Activated naive CD4-positive, alpha-beta T cell treated with anti-CD3 and anti-CD28 coated beads, Interleukin-2, amount 10 ng/mL, durations not matched to agents 7 days and 5 days (primary cell): ENCODE results near the gene ARID1B.
A peak's percentile ranks its signal among the peaks of the same experiment; 100 is the strongest.

Experiments used
- CTCF ChIA-PET: fragments of 350-600 bp; sonication (Branson Sonifier 250); formaldehyde crosslinking; loops from one replicate; lab custom pipeline; 2021; ENCODE audit warnings: antibody characterized with exemption; lab: Charles Lee
- DNase-seq: peaks from one replicate; pipeline ENCODE4 v3.0.0-alpha.2; 2020
- H3K27ac Mint-ChIP-seq: one replicate; pipeline ENCODE4 v1.8.0; 2021; ENCODE audit warnings: mild to moderate bottlenecking, moderate library complexity, mixed read lengths
- H3K27me3 Mint-ChIP-seq: one replicate; pipeline ENCODE4 v1.8.0; 2021; ENCODE audit warnings: mild to moderate bottlenecking, mixed read lengths
- H3K36me3 Mint-ChIP-seq: one replicate; pipeline ENCODE4 v1.8.0; 2021; ENCODE audit warnings: mixed read lengths
- H3K4me1 Mint-ChIP-seq: one replicate; pipeline ENCODE4 v1.8.0; 2021; ENCODE audit warnings: mixed read lengths
- H3K4me3 Mint-ChIP-seq: one replicate; pipeline ENCODE4 v1.8.0; 2021; ENCODE audit warnings: mild to moderate bottlenecking, moderate library complexity, mixed read lengths
- H3K9me3 Mint-ChIP-seq: one replicate; pipeline ENCODE4 v1.8.0; 2021; ENCODE audit warnings: mixed read lengths

The ARID1B gene

GRCh38 chr6:156924246-156924645 is 147.1 kb downstream of the ARID1B start:
- peaks cover 20% of the 10 kb centered on the region for H3K4me1 Mint-ChIP-seq
- H3K27ac Mint-ChIP-seq = no peak overlapping the region
- no peaks in the 10 kb centered on the region for H3K9me3 Mint-ChIP-seq
- no peak overlapping the region for H3K4me3 Mint-ChIP-seq
- peaks cover 19% of the 10 kb centered on the region for H3K36me3 Mint-ChIP-seq
- DNase-seq = no peak
- H3K27me3 Mint-ChIP-seq = no peaks in the 10 kb centered on the region
- CTCF ChIA-PET = interaction anchor here (1.3 kb wide), 1 partner anchor 9 kb away, joined by 4 read pairs; no protein-coding TSS in a partner anchor

GRCh38 chr6:156925026-156925425 is 147.8 kb downstream of the ARID1B start:
- DNase-seq = no peak
- Mint-ChIP-seq H3K36me3 (peaks cover 21% of the 10 kb centered on the region), H3K9me3 (no peaks in the 10 kb centered on the region), H3K4me1 (peaks cover 17% of the 10 kb centered on the region), H3K27ac (no peak overlapping the region), H3K4me3 (no peak overlapping the region), H3K27me3 (no peaks in the 10 kb centered on the region)
- CTCF ChIA-PET = interaction anchor here (1.3 kb wide), 1 partner anchor 8 kb away, joined by 4 read pairs; no protein-coding TSS in a partner anchor

DNA sequence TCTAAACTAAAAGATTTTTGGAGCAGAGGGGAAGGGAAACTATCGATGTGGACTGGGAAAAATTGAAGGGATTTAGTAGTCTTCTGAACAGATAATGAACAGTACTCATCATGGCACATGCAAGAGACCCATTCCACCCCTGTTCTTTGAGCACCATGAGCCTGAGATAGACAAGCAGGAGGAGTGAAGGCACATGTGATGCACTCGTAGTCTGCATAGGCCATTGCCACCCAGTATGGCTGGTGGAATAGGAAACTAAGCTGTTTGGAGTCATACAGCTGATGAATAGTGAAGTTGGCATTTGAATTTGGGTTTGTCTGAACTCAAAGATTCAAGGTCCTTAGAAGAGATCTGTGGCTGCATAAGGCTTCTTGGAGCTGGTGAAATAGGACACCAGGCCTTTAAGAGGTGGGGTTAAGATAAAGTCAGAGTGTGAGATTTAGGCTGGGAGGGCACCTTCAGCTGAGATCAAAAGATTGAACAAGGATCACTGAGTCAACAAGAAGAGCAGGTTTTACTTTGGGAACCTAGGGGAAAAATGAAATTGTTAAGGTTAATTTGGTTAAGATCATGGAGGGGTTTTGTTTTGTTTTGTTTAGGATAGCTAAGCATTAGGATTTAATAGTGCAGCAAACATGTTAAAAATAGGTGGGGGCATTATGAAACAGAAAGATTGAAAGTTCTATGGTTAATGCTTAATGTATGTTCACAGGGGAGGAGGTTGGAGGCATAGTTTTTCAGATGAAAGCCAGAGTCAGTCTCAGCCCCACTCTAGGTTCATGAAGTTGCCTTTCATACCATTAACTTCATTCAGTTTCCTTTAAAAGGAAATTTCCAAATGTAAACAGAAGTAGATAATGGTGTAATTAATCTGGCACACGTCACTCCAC is 148.8 kb downstream of the ARID1B start:
- H3K27me3 Mint-ChIP-seq = no peaks in the 10 kb centered on the region
- CTCF ChIA-PET = no interaction called here
- no peaks in the 10 kb centered on the region for H3K9me3 Mint-ChIP-seq
- DNase-seq = no peak
- no peak overlapping the region for H3K4me3 Mint-ChIP-seq
- peaks cover 11% of the 10 kb centered on the region for H3K4me1 Mint-ChIP-seq
- H3K27ac Mint-ChIP-seq = peak overlapping the region; percentile 6
- H3K36me3 Mint-ChIP-seq = peaks cover 20% of the 10 kb centered on the region

GRCh38 chr6:156928126-156928525 is 150.9 kb downstream of the ARID1B start:
- H3K27ac Mint-ChIP-seq = no peak overlapping the region
- no peak overlapping the region for H3K4me3 Mint-ChIP-seq
- no peaks in the 10 kb centered on the region for H3K27me3 Mint-ChIP-seq
- peaks cover 11% of the 10 kb centered on the region for H3K4me1 Mint-ChIP-seq
- CTCF ChIA-PET = interaction anchor here (1.0 kb wide), 1 partner anchor 14 kb away, joined by 4 read pairs; no protein-coding TSS in a partner anchor
- no peak for DNase-seq
- H3K36me3 Mint-ChIP-seq = peaks cover 14% of the 10 kb centered on the region
- no peaks in the 10 kb centered on the region for H3K9me3 Mint-ChIP-seq

DNA sequence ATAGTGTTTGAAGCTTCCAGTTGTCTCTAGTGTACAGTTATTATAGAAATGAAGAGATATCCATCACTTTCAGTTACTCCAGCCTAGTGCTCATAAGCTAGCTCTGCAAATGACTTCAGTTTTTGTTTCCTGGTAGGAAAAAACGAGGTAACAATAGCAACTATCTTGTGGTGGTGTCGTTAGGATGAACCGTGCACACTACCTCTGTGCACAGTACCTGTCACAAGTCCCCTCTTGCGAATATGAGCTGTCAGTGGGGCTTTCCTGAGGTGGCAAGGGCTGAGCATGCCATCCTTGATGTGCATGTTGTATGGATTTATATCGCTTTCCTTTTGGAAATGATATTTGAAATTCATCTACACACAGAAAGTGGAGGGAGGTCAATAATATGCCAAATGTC is 151.8 kb downstream of the ARID1B start:
- Mint-ChIP-seq H3K27me3 (no peaks in the 10 kb centered on the region), H3K9me3 (no peaks in the 10 kb centered on the region), H3K4me3 (no peak overlapping the region), H3K27ac (no peak overlapping the region), H3K4me1 (peaks cover 11% of the 10 kb centered on the region), H3K36me3 (peaks cover 14% of the 10 kb centered on the region)
- no peak for DNase-seq
- CTCF ChIA-PET = interaction anchor here (1.0 kb wide), 1 partner anchor 14 kb away, joined by 4 read pairs; no protein-coding TSS in a partner anchor

GRCh38 chr6:156931283-156931682 is 154.1 kb downstream of the ARID1B start:
- H3K36me3 Mint-ChIP-seq = peaks cover 20% of the 10 kb centered on the region
- H3K4me1 Mint-ChIP-seq = peaks cover 4% of the 10 kb centered on the region
- no peaks in the 10 kb centered on the region for H3K9me3 Mint-ChIP-seq
- no peak overlapping the region for H3K27ac Mint-ChIP-seq
- no peak overlapping the region for H3K4me3 Mint-ChIP-seq
- CTCF ChIA-PET = no interaction called here
- DNase-seq = no peak
- no peaks in the 10 kb centered on the region for H3K27me3 Mint-ChIP-seq

DNA sequence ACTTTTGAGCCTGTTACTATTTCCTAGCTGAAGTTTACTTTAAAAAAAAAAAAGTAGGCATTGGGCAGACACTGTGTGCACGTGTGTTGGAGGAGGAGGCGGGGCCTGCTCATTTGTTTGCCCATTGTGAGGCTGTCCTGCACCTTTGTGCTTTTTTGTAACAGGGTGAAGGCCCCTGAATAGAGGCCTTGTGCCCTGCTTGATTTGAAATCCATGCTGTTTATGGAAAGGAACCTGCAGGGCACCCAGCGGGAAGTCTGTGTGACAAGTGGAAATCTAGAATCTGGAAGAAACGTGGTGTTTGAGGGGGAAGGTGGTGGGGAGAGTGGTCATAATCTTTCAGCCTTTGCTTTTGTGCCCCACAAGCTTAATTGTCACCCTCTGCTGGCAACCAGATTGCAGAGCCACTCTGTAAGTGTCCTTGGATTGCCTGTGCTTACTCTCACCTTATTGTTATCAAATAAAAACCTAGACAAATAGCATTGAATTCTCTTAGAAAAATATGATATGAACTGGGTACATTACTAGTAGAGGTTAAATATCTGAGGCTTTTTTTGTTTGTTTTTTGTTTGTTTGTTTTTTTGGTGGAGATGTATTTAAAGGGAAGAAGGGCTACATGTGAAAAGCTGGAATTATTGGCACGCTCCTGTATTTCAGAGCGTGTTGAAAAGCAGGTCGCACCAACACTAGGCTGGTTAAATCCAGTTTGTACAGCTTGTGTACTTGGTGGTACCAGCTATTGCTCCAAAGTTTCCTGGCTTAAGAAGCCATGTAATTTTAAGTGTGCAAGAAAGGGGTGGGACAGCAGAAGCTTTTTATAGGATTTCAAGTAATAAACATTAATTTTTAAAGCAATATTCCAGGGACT is 156.3 kb downstream of the ARID1B start:
- Mint-ChIP-seq H3K27ac (no peak overlapping the region), H3K27me3 (no peaks in the 10 kb centered on the region), H3K9me3 (no peaks in the 10 kb centered on the region), H3K4me1 (no peaks in the 10 kb centered on the region), H3K4me3 (no peak overlapping the region), H3K36me3 (peaks cover 18% of the 10 kb centered on the region)
- CTCF ChIA-PET = interaction anchor here (1.1 to 1.6 kb wide), 3 partner anchors 9 to 13 kb away, joined by 3 to 4 read pairs (median 3); no protein-coding TSS in a partner anchor
- DNase-seq = no peak

DNA sequence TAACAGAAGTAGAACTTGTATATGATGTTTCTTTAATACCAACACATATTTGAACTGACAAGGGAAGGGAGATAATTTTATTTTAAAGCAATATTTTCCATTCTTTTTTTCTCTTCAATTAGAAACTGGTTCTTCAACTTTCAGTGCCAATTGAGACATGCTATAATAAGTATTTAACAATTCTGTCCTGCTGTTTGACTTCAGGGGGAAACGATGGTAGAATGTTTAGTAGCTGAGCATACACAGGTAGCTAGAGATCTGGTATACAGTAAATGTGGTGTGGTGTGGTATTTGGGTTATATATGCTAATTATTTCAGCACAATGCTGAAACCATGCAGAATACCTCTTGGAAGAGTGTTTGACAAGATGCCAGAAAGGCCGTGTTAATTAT is 156.9 kb downstream of the ARID1B start:
- DNase-seq = no peak
- no peaks in the 10 kb centered on the region for H3K27me3 Mint-ChIP-seq
- H3K27ac Mint-ChIP-seq = no peak overlapping the region
- CTCF ChIA-PET = interaction anchor here (1.2 to 1.6 kb wide), 2 partner anchors 9 kb away, joined by 3 to 4 read pairs; no protein-coding TSS in a partner anchor
- no peak overlapping the region for H3K4me3 Mint-ChIP-seq
- peaks cover 15% of the 10 kb centered on the region for H3K36me3 Mint-ChIP-seq
- no peaks in the 10 kb centered on the region for H3K9me3 Mint-ChIP-seq
- no peaks in the 10 kb centered on the region for H3K4me1 Mint-ChIP-seq

- no peaks in the 10 kb centered on the region for H3K4me1 Mint-ChIP-seq
Measured at GRCh38 chr6:156935000-156935399, 157.8 kb downstream of the ARID1B start.

DNA sequence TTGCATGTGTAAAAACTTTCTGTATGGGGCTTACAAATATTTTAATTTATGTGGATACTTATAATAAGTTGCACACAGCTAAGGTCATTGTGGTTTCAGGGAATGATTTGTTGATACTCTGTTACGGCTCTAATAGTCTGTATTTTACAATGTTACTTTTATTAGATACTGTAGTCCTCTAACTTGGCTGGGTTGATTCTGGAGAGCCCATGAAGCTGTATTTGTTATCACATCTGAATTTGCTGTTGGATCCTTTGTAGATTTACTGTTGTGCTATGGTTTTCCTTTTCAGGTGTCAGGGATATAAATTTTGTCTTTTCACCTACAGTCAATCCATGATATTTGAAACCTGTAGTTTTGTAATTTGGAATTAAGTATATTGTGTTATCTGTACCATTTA is 161.0 kb downstream of the ARID1B start:
- no peak for DNase-seq
- Mint-ChIP-seq H3K27me3 (no peaks in the 10 kb centered on the region), H3K4me3 (no peak overlapping the region), H3K4me1 (no peaks in the 10 kb centered on the region), H3K36me3 (peaks cover 12% of the 10 kb centered on the region), H3K27ac (no peak overlapping the region), H3K9me3 (no peaks in the 10 kb centered on the region)
- CTCF ChIA-PET = no interaction called here

More at GRCh38 chr6:156935000-156935399, 157.8 kb downstream of the ARID1B start:
- Mint-ChIP-seq H3K36me3 (peaks cover 12% of the 10 kb centered on the region), H3K27ac (no peak overlapping the region), H3K4me3 (no peak overlapping the region), H3K9me3 (no peaks in the 10 kb centered on the region), H3K27me3 (no peaks in the 10 kb centered on the region)
- CTCF ChIA-PET = interaction anchor here (1.2 kb wide), 1 partner anchor 8 kb away, joined by 3 read pairs; no protein-coding TSS in a partner anchor
- DNase-seq = no peak

GRCh38 chr6:156940221-156940620 is 163.0 kb downstream of the ARID1B start:
- H3K9me3 Mint-ChIP-seq = no peaks in the 10 kb centered on the region
- H3K4me1 Mint-ChIP-seq = peaks cover under 1% of the 10 kb centered on the region
- no peak overlapping the region for H3K27ac Mint-ChIP-seq
- no peak for DNase-seq
- peaks cover 12% of the 10 kb centered on the region for H3K36me3 Mint-ChIP-seq
- CTCF ChIA-PET = no interaction called here
- H3K4me3 Mint-ChIP-seq = no peak overlapping the region
- H3K27me3 Mint-ChIP-seq = no peaks in the 10 kb centered on the region

GRCh38 chr6:156942266-156942665 is 165.1 kb downstream of the ARID1B start:
- no peak for DNase-seq
- CTCF ChIA-PET = interaction anchor here (0.7 to 1.9 kb wide), 3 partner anchors 8 to 14 kb away, joined by 3 to 8 read pairs (median 4); no protein-coding TSS in a partner anchor
- Mint-ChIP-seq H3K27me3 (no peaks in the 10 kb centered on the region), H3K4me3 (no peak overlapping the region), H3K36me3 (no peaks in the 10 kb centered on the region), H3K9me3 (no peaks in the 10 kb centered on the region), H3K4me1 (peaks cover 4% of the 10 kb centered on the region), H3K27ac (no peak overlapping the region)

DNA sequence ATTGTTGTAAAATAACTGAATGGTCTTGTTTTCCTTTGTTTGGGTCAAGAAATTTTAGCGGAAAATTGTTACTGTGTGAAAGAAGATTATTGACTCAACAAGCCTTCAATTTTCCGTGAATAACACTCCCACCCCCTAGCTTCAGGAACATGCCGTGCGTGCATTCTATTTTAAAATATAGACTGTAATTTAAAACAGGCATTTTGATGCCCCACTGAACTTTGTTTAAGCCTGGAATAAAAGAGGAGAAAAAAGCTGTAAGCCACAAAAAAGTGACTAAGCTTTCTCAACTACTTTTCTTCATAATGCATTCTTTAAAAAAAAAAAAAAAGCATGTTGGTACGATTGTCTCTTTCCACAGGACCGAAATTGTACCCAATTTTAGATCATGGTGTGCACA is 166.0 kb downstream of the ARID1B start:
- no peaks in the 10 kb centered on the region for H3K36me3 Mint-ChIP-seq
- CTCF ChIA-PET = interaction anchor here (0.7 to 1.9 kb wide), 3 partner anchors 9 to 28 kb away, joined by 3 to 8 read pairs (median 3); no protein-coding TSS in a partner anchor
- H3K9me3 Mint-ChIP-seq = no peaks in the 10 kb centered on the region
- no peak overlapping the region for H3K27ac Mint-ChIP-seq
- DNase-seq = no peak
- H3K4me3 Mint-ChIP-seq = no peak overlapping the region
- peaks cover 5% of the 10 kb centered on the region for H3K4me1 Mint-ChIP-seq
- H3K27me3 Mint-ChIP-seq = no peaks in the 10 kb centered on the region

DNA sequence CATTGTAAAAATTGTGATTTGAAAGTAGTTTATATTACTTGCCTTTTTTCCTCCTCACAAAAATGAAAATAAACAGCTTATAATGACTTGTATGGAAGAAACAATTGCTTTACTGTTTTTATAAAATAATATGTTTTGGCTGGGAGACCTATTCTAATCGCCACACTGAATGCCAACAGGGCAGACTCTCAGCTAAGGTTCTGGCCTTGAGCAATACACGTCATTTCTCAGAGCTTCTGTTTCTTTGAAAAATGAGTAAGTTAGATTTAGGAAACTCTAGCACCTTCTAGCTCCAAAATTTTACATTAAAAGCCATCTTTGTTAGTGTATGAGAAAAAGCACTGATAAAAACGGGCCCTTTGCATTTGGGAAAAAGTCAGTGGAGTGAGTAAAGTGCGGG is 166.6 kb downstream of the ARID1B start:
- Mint-ChIP-seq H3K36me3 (no peaks in the 10 kb centered on the region), H3K27ac (no peak overlapping the region), H3K4me3 (no peak overlapping the region), H3K27me3 (no peaks in the 10 kb centered on the region), H3K4me1 (peaks cover 5% of the 10 kb centered on the region), H3K9me3 (no peaks in the 10 kb centered on the region)
- CTCF ChIA-PET = interaction anchor here (1.4 to 1.9 kb wide), 2 partner anchors 9 kb away, joined by 3 to 8 read pairs; no protein-coding TSS in a partner anchor
- no peak for DNase-seq
